ENCODE results near the gene SYT17.
A peak's percentile ranks its signal among the peaks of the same experiment; 100 is the strongest.

The SYT17 gene

GRCh38 chr16:19192865-19193264 is 24.8 kb downstream of the SYT17 start:
- no peaks in the 10 kb centered on the region for H3K9me3 ChIP-seq (ENCODE audit: control insufficient read depth, low read length)
- H3K27me3 ChIP-seq (ENCODE audit: control insufficient read depth, insufficient read depth, low read length), result no peaks in the 10 kb centered on the region
- no peaks in the 10 kb centered on the region for H3K36me3 ChIP-seq (ENCODE audit: control insufficient read depth, insufficient read depth, low read length)
- H3K27ac ChIP-seq, result no peak overlapping the region
- no peak overlapping the region for H2AFZ ChIP-seq
- H3K4me2 ChIP-seq (ENCODE audit: low read length), result no peak overlapping the region
- H3K4me1 ChIP-seq, result peaks cover under 1% of the 10 kb centered on the region
- H3K9ac ChIP-seq, result no peak overlapping the region
- H3K4me3 ChIP-seq (ENCODE audit: low read depth, low read length), result no peak overlapping the region
- H3K79me2 ChIP-seq, result no peaks in the 10 kb centered on the region
- no peak for TF ChIP-seq CTCF (IDR thresholded peaks at IDR 0.05)

- TF ChIP-seq CTCF (IDR thresholded peaks at IDR 0.05), result no peak
- Histone ChIP-seq H3K9me3 (ENCODE audit: control insufficient read depth, low read length) (no peaks in the 10 kb centered on the region), H3K4me3 (ENCODE audit: low read depth, low read length) (no peak overlapping the region), H3K27ac (no peak overlapping the region), H3K9ac (no peak overlapping the region), H3K4me1 (peaks cover 7% of the 10 kb centered on the region), H3K27me3 (ENCODE audit: control insufficient read depth, insufficient read depth, low read length) (no peaks in the 10 kb centered on the region), H3K4me2 (ENCODE audit: low read length) (no peak overlapping the region), H3K79me2 (no peaks in the 10 kb centered on the region), H2AFZ (peak overlapping the region; percentile 5), H3K36me3 (ENCODE audit: control insufficient read depth, insufficient read depth, low read length) (no peaks in the 10 kb centered on the region)
These were observed 28.8 kb downstream of the SYT17 start for GRCh38 chr16:19196871-19197270.

GRCh38 chr16:19203374-19203966 is 35.4 kb downstream of the SYT17 start:
- Histone ChIP-seq H3K79me2 (peaks cover 5% of the 10 kb centered on the region), H3K27me3 (ENCODE audit: control insufficient read depth, insufficient read depth, low read length) (no peaks in the 10 kb centered on the region), H3K4me1 (no peaks in the 10 kb centered on the region), H3K4me2 (ENCODE audit: low read length) (no peak overlapping the region), H3K27ac (no peak overlapping the region), H3K9ac (no peak overlapping the region), H3K4me3 (ENCODE audit: low read depth, low read length) (no peak overlapping the region), H3K36me3 (ENCODE audit: control insufficient read depth, insufficient read depth, low read length) (no peaks in the 10 kb centered on the region), H3K9me3 (ENCODE audit: control insufficient read depth, low read length) (no peaks in the 10 kb centered on the region), H2AFZ (no peak overlapping the region)
- TF ChIP-seq CTCF (IDR thresholded peaks at IDR 0.05), result no peak

GRCh38 chr16:19210280-19210924 is 42.4 kb downstream of the SYT17 start:
- no peaks in the 10 kb centered on the region for H3K79me2 ChIP-seq
- no peaks in the 10 kb centered on the region for H3K36me3 ChIP-seq (ENCODE audit: control insufficient read depth, insufficient read depth, low read length)
- no peak overlapping the region for H3K9ac ChIP-seq
- no peaks in the 10 kb centered on the region for H3K27me3 ChIP-seq (ENCODE audit: control insufficient read depth, insufficient read depth, low read length)
- H3K4me3 ChIP-seq (ENCODE audit: low read depth, low read length), result no peak overlapping the region
- TF ChIP-seq CTCF (IDR thresholded peaks at IDR 0.05), result no peak
- H3K4me1 ChIP-seq, result no peaks in the 10 kb centered on the region
- no peaks in the 10 kb centered on the region for H3K9me3 ChIP-seq (ENCODE audit: control insufficient read depth, low read length)
- no peak overlapping the region for H3K4me2 ChIP-seq (ENCODE audit: low read length)
- H2AFZ ChIP-seq, result no peak overlapping the region
- H3K27ac ChIP-seq, result no peak overlapping the region

- no peak overlapping the region for H3K4me2 ChIP-seq (ENCODE audit: low read length)
- no peaks in the 10 kb centered on the region for H3K79me2 ChIP-seq
- no peak for TF ChIP-seq CTCF (IDR thresholded peaks at IDR 0.05)
- H3K27me3 ChIP-seq (ENCODE audit: control insufficient read depth, insufficient read depth, low read length), result no peaks in the 10 kb centered on the region
- H3K4me3 ChIP-seq (ENCODE audit: low read depth, low read length), result no peak overlapping the region
- H3K9ac ChIP-seq, result no peak overlapping the region
- no peaks in the 10 kb centered on the region for H3K9me3 ChIP-seq (ENCODE audit: control insufficient read depth, low read length)
- no peaks in the 10 kb centered on the region for H3K4me1 ChIP-seq
- no peak overlapping the region for H3K27ac ChIP-seq
- H3K36me3 ChIP-seq (ENCODE audit: control insufficient read depth, insufficient read depth, low read length), result no peaks in the 10 kb centered on the region
- no peak overlapping the region for H2AFZ ChIP-seq
These were observed 42.9 kb downstream of the SYT17 start for GRCh38 chr16:19210968-19211367.

Measured in parathyroid adenoma (tissue), 2 donors.